NCI-H748 treated with DMSO at 0.1 percent for 48 hours (cell line): Measurements from ENCODE around the gene SMIM5.
A peak's percentile ranks its signal among the peaks of the same experiment; 100 is the strongest.
"Not testable (repeated sequence)": the region's sequence is repeated elsewhere in the genome, so short reads cannot be mapped to it uniquely, and the experiment has no call there.

Experiments
- DNase-seq: peaks from one replicate; lab custom pipeline; 2025; lab: John Stamatoyannopoulos, UW

Gene SMIM5

DNA sequence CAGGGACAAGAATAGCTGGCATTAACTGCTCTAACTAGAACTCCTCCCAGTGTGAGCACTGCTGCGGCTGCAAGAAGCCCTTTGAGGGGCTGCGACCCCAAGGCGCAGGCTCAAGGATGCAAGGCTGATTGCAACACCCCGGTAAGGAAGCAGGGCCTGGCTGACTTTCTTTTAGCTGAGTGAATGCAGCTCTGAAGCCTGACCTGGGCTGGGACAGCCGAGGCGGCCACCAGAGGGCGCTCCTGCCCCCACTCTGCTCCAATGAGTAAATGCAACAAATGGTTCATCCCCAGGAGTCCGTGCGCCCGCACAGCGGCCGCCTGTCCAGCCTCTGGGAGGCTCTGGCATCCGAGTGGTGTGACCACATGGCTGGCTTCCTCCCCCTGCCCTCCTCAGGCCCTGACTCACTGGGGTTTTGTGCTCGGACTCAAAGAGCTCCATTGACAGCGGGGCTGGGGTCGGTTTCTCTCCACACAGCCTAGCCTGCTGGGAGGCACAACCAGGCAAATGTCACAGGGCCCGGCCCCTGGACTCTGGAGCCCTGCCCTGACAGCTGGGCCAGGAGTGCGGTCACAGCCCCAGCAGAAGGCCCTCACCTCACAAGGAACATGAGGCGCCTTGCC is at the start of gene SMIM5:
Gene SMIM5 (plus strand): TSS at position 572 of the 623 bp plus-strand sequence. CDS start 6,768 bp downstream, outside the sequence.
- DNase-seq: peak; percentile 13

- no peak for DNase-seq
Measured at GRCh38 chr17:75584849-75585175, 48.4 kb upstream of the SMIM5 start.

GRCh38 chr17:75587675-75588595 is 45.3 kb upstream of the SMIM5 start, which contains the start of gene MYO15B:
MYO15B (plus strand) TSS chr17:75587800; CDS start chr17:75588058, 258 bp downstream.
- DNase-seq: peak; percentile 1

- no peak for DNase-seq
Measured at GRCh38 chr17:75588596-75589011, 44.6 kb upstream of the SMIM5 start.

GRCh38 chr17:75589012-75589918 is 44.0 kb upstream of the SMIM5 start:
- DNase-seq: peak; percentile 74

- DNase-seq: no peak
Measured at GRCh38 chr17:75589919-75590303, 43.3 kb upstream of the SMIM5 start.

- DNase-seq: peak; percentile 3
Measured at GRCh38 chr17:75590314-75590761, 42.9 kb upstream of the SMIM5 start.

- DNase-seq: no peak
Measured at GRCh38 chr17:75590849-75591721, 42.1 kb upstream of the SMIM5 start.

GRCh38 chr17:75591722-75592302 is 41.4 kb upstream of the SMIM5 start:
- DNase-seq: no peak

DNA sequence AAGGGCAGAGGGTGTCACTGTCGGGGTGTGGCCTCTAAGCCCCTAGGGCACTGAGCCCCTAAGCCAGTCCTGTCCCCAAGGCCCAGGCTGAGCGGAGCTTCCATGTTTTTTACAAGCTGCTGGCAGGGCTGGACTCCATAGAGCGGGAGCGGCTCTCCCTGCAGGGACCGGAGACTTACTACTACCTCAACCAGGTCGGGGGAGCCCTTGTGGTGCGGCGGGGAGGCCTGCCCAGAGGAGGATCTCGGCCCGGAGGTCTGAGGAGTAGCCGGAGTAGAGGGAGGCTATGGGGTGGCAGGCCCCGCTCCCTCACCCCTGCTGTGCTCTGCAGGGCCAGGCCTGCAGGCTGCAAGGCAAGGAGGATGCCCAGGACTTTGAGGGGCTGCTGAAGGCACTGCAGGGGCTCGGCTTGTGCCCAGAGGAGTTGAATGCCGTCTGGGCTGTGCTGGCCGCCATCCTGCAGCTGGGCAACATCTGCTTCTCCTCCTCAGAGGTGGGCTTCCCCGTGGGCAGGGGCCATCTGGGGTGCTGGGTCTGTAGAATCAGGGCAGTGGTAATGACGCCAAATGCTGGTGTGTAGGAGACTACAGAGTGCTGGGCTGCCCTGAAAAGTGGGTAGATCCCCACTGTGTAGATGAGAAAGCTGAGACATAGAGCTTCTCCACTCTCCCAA is 40.8 kb upstream of the SMIM5 start:
- no peak for DNase-seq

DNA sequence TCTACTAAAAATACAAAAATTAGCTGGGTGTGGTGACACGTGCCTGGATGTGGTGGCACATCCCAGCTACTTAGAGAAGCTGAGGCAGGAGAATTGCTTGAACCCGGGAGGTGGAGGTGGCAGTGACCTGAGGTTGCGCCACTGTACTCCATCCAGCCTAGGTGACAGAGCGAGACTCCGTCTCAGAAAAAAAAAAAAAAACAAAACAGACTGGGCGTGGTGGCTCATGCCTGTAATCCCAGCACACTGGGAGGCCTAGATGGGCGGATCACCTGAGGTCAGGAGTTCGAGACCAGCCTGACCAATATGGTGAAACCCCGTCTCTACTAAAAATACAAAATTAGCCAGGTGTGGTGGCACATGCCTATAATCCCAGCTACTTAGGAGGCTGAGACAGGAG is 39.8 kb upstream of the SMIM5 start:
- DNase-seq: not testable (repeated sequence)

GRCh38 chr17:75594499-75595283 is 38.5 kb upstream of the SMIM5 start:
- DNase-seq: no peak

GRCh38 chr17:75595284-75595919 is 37.8 kb upstream of the SMIM5 start:
- no peak for DNase-seq

DNA sequence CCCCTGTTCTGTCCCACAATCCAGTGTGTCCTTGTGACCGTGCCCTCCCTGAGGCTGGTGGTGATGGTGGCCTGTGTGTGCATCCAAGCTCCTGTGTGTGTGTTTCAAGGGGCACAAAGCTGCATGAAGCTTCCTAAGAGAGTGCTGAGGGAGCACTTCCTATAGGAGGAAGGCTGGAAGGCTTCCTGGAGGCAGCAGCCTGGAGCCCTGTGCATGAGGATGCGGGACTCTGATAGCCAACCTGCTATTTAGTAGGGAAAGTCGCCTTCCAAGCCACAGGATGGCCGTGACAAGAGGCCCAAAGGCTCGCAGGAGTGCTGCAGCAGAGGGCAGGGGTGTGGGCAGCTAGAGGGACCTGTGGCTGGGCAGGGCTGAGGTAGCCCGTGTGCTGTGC is 37.3 kb upstream of the SMIM5 start:
- no peak for DNase-seq

DNA sequence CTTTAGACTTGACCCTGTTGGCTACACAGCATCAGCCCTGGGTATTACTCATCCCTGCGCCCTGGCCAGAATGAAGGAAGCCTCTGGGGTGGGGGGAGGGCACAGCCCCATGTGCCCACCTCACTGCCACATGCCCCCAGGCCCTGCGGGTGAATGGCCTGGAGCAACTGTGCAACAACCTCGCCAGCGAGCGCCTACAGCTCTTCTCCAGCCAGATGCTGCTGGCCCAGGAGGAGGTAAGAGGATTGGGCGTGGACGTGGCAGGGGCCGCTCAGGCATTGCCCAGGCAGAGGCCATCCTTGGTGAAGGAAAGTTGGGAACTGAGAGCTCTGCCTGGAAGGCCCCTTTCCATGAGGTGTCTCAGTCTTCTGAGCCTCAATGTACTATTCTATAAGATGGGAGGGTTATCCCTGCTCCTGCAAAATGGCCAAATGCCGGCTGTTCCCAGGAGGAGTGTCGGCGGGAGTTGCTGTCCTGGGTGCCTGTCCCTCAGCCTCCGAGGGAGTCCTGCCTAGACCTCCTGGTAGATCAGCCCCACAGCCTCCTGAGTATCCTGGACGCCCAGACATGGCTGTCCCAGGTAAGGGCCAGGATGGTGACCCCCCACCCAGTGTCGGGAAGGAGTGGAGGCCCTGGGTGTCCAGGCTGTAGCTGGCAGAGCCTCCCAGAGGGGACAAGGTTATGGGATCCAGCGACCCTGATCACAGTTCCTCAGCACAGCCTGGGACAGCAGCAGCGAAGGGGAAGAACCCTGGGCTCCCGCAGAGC is 36.7 kb upstream of the SMIM5 start:
- no peak for DNase-seq

DNA sequence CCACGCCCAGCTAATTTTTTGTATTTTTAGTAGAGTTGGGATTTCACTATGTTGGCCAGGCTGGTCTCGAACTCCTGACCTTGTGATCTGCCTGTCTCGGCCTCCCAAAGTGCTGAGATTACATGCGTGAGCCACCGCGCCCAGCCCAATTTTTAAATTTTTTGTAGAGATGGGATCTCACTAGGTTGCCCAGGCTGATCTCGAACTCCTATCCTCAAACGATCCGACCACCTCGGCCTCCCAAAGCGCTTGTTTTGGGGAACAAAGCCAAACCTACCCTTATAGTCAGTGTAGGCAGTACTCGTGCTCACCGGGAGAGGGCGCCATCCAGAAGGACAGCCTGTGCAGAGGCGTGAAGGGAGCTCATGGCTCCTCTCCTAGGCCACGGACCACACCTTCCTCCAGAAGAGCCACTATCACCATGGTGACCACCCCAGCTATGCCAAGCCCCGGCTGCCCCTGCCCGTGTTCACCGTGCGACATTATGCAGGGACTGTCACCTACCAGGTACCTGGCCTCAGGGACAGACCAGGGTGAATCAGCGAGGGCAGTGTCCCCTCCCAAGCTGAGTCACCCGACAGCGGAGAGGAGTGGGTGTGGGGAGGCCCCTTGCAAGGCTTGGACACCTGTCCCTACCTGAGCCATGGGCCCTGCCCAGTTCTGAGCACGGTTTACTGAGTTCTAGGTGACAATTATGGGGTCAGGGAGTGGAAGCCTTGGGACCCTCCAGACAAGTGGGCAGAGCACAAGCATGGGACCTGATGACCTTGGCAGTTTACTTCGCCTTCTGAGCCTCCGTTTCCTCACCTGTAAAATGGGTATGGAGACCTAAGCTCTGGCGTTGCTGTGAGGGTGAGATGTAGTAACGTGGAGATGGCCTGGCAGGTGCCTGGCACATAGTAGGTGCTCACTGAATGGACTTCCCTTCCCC is 31.9 kb upstream of the SMIM5 start:
- peak; percentile 67 for DNase-seq

DNA sequence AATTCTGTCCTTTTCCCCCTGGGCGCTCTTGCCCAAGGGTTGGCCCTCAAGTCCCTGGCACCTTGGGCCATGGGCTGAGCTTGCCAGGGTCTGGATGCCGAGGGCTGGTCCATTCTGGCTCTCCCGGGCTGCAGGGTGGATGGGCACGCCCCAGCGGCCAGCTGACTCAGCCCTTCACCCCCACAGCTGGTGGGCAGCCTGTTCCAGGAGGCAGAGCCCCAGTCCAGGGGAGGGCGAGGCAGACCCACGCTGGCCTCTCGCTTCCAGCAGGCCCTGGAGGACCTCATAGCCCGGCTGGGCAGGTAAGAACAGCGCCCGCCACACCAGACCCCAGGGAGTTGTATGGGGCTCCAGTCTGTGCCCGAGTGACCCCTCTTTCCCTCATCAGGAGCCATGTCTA is 30.6 kb upstream of the SMIM5 start:
- no peak for DNase-seq
